Mesodermal cell (in vitro differentiated cells): ENCODE measurements around the gene SULT2B1.
A peak's percentile ranks its signal among the peaks of the same experiment; 100 is the strongest.
"Not testable (repeated sequence)": the region's sequence is repeated elsewhere in the genome, so short reads cannot be mapped to it uniquely, and the experiment has no call there.

ENCODE experiments used
- H3K27ac ChIP-seq: 2 replicates; pipeline ENCODE4 v1.7.0; 2013; ENCODE audit warnings: mild to moderate bottlenecking, low read depth, low read length, moderate library complexity; ENCODE audit not compliant: severe bottlenecking
- H3K36me3 ChIP-seq: 2 replicates; pipeline ENCODE4 v1.7.1; 2013; ENCODE audit warnings: mild to moderate bottlenecking, low read length, moderate library complexity; ENCODE audit not compliant: control insufficient read depth, insufficient read depth
- H3K4me1 ChIP-seq: one replicate; pipeline ENCODE4 v1.7.1; 2013; ENCODE audit warnings: mild to moderate bottlenecking, low read length; ENCODE audit not compliant: insufficient read depth, control insufficient read depth, poor library complexity, severe bottlenecking
- H3K4me3 ChIP-seq: 2 replicates; pipeline ENCODE4 v1.7.0; 2013; ENCODE audit warnings: low read length, control low read depth, mild to moderate bottlenecking; ENCODE audit not compliant: insufficient read depth, poor library complexity, severe bottlenecking; ENCODE audit errors: extremely low read depth
- H3K9me3 ChIP-seq: 2 replicates; pipeline ENCODE4 v1.7.1; 2013; ENCODE audit warnings: mild to moderate bottlenecking, low read length, moderate library complexity; ENCODE audit not compliant: control insufficient read depth
- WGBS, 2 experiments: methylation state at CpG; one replicate each; pipeline ENCODE4 v1.1.5; 2013; ENCODE audit warnings: missing lambda C conversion rate in 2 of 2; ENCODE audit not compliant: insufficient coverage in 2 of 2; 5-methylcytosine and 5-hydroxymethylcytosine counted together

The SULT2B1 gene

GRCh38 chr19:48561412-48561811 lies 9.4 kb downstream of the SULT2B1 start:
- 96% methylated on average over 9 to 11 of the region's 11 CpGs for WGBS, 2 experiments
- Histone ChIP-seq H3K9me3 (no peaks in the 10 kb centered on the region), H3K27ac (no peak overlapping the region)

GRCh38 chr19:48565090-48565489 lies 13.1 kb downstream of the SULT2B1 start:
- WGBS, 2 experiments, result 84 to 92% methylated on average over 4 to 6 of the region's 7 CpGs
- no peak overlapping the region for H3K4me3 ChIP-seq
- no peaks in the 10 kb centered on the region for H3K36me3 ChIP-seq
- peaks cover 15% of the 10 kb centered on the region for H3K4me1 ChIP-seq
- no peak overlapping the region for H3K27ac ChIP-seq
- no peaks in the 10 kb centered on the region for H3K9me3 ChIP-seq

More at GRCh38 chr19:48561412-48561811, 9.4 kb downstream of the SULT2B1 start:
- H3K36me3 ChIP-seq, result no peaks in the 10 kb centered on the region
- peaks cover 3% of the 10 kb centered on the region for H3K4me1 ChIP-seq
- no peak overlapping the region for H3K4me3 ChIP-seq

- H3K36me3 ChIP-seq, result no peaks in the 10 kb centered on the region
- H3K9me3 ChIP-seq, result no peaks in the 10 kb centered on the region
- 10 to 13% methylated on average over 17 to 18 of the region's 19 CpGs for WGBS, 2 experiments
- H3K4me3 ChIP-seq, result peak overlapping the region; percentile 8
- peak overlapping the region; percentile 91 for H3K27ac ChIP-seq
- peaks cover 19% of the 10 kb centered on the region for H3K4me1 ChIP-seq
Observed at GRCh38 chr19:48568345-48568886, 16.4 kb downstream of the SULT2B1 start.

- H3K27ac ChIP-seq, result no peak overlapping the region
- H3K9me3 ChIP-seq, result no peaks in the 10 kb centered on the region
- 77 to 79% methylated on average over 10 of the region's 11 CpGs for WGBS, 2 experiments
- H3K36me3 ChIP-seq, result no peaks in the 10 kb centered on the region
- H3K4me1 ChIP-seq, result peaks cover 18% of the 10 kb centered on the region
- H3K4me3 ChIP-seq, result no peak overlapping the region
Observed at GRCh38 chr19:48569814-48570213, 17.8 kb downstream of the SULT2B1 start.

DNA sequence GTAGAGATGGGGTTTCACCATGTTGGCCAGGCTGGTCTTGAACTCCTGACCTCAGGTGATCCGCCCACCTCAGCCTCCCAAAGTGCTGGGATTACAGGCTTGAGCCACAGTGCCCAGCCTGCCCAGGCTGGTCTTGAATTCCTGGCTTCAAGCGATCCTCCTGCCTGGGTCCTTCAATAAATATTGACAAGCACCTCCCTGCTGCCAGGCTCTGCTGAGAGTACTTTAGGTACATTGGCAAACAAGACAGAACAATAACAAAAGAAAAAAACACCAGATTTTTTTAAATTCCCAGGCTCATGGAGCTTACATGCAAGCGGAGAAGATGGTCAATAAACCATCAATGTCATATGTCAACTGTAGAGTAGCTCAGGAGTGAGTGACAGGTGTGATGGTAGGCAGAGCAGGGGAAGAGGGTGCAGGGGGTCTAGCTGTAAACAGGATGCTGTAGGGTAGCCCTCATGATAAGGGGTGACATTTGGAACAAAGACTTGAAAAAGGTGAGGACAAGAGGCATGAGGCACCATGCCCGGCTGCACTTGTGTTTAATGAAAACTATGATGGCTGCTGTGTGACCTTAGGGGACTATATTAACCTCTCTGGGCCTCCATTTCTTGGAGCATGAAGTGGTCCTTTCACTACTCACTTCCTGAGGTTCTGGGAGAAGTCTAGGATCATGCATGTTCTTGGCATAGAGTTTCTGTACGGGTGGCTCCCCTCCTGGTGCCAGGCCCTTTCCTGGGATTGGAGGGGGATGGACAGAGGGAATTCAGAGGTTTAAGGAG lies 19.6 kb downstream of the SULT2B1 start:
- Histone ChIP-seq H3K4me1 (peaks cover 18% of the 10 kb centered on the region), H3K27ac (no peak overlapping the region), H3K36me3 (no peaks in the 10 kb centered on the region), H3K4me3 (no peak overlapping the region), H3K9me3 (no peaks in the 10 kb centered on the region)
- 78 to 87% methylated on average over 4 of the region's 5 CpGs for WGBS, 2 experiments

- Histone ChIP-seq H3K27ac (no peak overlapping the region), H3K4me1 (peaks cover 15% of the 10 kb centered on the region), H3K36me3 (no peaks in the 10 kb centered on the region), H3K4me3 (no peak overlapping the region), H3K9me3 (no peaks in the 10 kb centered on the region)
- WGBS, 2 experiments, result 64 to 65% methylated on average over 11 of the region's 12 CpGs
Observed at GRCh38 chr19:48573163-48573505, 21.2 kb downstream of the SULT2B1 start.

DNA sequence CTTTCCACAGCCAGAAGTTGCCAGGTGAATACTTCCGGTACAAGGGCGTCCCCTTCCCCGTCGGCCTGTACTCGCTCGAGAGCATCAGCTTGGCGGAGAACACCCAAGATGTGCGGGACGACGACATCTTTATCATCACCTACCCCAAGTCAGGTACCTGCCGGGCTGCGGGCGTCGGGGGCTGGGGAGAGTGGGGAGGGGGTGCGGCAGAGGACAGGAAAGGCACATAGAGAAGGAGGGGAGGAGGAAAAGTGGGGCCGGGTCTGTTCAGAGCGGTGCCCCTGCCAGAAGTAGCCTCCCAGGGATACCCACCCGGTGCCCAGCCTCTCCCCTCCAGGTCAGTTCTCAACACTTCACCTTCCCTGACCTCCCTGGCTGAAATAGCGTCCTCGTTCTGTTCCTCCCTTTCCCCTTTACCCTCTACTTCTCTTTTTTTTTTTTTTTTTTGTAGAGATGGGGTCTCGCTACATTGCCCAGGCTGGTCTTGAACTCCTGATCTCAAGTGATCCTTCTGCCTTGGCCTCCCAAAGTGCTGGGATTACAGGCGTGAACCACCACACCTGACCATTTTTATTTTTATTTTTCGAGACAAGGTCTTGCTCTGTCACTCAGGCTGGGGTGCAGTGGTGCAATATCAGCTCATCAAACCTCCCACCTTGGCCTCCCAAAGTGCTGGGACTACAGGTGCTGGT lies 24.1 kb downstream of the SULT2B1 start:
- H3K36me3 ChIP-seq, result no peaks in the 10 kb centered on the region
- H3K27ac ChIP-seq, result no peak overlapping the region
- no peaks in the 10 kb centered on the region for H3K9me3 ChIP-seq
- peaks cover 6% of the 10 kb centered on the region for H3K4me1 ChIP-seq
- H3K4me3 ChIP-seq, result no peak overlapping the region
- WGBS, 2 experiments, result 75 to 81% methylated on average over 5 to 8 of the region's 23 CpGs

GRCh38 chr19:48577908-48578307 lies 25.9 kb downstream of the SULT2B1 start:
- not testable (repeated sequence) for H3K4me3 ChIP-seq, H3K36me3 ChIP-seq, H3K9me3 ChIP-seq, H3K4me1 ChIP-seq, H3K27ac ChIP-seq
- WGBS, 2 experiments, result 95 to 96% methylated on average over 5 to 6 of the region's 7 CpGs

DNA sequence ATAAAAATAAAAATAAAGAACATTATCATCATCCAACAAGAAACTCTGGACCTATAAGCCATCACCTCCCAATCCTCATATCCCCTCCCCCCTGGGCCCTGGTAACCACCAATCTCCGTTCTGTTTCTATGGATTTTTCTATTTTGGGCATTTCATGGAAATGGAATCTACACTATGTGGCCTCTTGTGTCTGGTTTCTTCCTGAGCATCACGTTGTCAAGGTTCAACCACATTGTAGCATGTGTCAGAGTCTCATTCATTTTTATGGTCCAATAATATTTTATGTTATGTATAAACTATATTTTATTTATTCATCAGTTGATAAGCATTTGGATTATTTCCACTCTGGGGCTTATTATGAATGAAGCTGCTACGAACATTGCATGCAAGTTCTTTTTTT lies 26.9 kb downstream of the SULT2B1 start:
- 88% methylated on average over 1 of the region's 3 CpGs; no CpG with 5 or more reads in 1 of the 2 experiments for WGBS, 2 experiments

DNA sequence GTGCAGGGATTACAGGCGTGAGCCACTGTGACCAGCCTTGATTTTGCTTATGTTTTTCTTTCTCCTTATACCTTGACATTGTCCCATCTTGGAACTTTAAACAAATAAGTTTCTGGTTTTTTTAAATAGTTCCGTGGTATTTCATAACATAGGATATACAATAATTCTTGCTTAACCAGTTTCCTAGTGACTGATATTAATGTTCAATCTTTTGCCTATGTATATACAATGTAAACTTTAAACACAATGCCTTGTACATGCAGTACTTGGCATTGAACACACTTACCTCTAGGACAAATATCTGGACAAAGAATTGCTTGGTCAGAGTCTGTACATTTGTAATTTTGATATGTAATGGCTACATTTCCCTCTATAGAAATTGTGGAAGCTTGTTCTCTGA lies 30.2 kb downstream of the SULT2B1 start:
- Histone ChIP-seq H3K27ac (no peak overlapping the region), H3K4me3 (no peak overlapping the region), H3K9me3 (no peaks in the 10 kb centered on the region), H3K36me3 (no peaks in the 10 kb centered on the region), H3K4me1 (no peaks in the 10 kb centered on the region)
- 100% methylated on average over 1 of the region's 2 CpGs; no CpG with 5 or more reads in 1 of the 2 experiments for WGBS, 2 experiments

More for the DNA sequence above, 26.9 kb downstream of the SULT2B1 start:
- Histone ChIP-seq H3K27ac (no peak overlapping the region), H3K4me3 (no peak overlapping the region), H3K9me3 (no peaks in the 10 kb centered on the region), H3K36me3 (no peaks in the 10 kb centered on the region), H3K4me1 (no peaks in the 10 kb centered on the region)

DNA sequence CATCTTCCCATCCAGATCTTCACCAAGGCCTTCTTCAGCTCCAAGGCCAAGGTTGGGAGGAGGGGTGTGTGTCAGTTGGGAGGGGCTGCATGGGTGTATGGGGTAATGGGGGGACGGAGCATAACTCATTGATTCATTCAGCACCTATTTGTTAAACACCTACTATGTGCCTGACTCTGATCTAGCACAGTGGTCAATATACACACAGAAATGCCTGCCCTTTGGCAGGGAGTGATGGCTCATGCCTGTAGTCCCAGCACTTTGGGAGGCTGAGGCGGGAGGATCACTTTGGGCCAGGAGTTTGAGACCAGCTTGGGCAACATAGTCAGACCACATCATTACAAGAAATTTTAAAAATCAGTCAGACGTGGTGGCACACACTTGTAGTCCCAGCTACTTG lies 35.4 kb downstream of the SULT2B1 start:
- H3K9me3 ChIP-seq, result no peaks in the 10 kb centered on the region
- no peak overlapping the region for H3K4me3 ChIP-seq
- no peak overlapping the region for H3K27ac ChIP-seq
- 100% methylated on average over 2 of the region's 3 CpGs for WGBS, 2 experiments
- no peaks in the 10 kb centered on the region for H3K4me1 ChIP-seq
- no peaks in the 10 kb centered on the region for H3K36me3 ChIP-seq
